Uterine smooth muscle cell (primary cell): ENCODE data around the gene CLIP2. TPM values are rescaled to one million over a fixed set of nuclear protein-coding genes. Genes with fewer than 3 reads are reported as not detected.

Source experiments
- total RNA-seq: library from RNA; depleted of rRNA; stranded (reverse); fragments of >200 nt; gene quantifications from 2 replicates; pipeline ENCODE4 v1.2.3, GENCODE V29; 2014

CLIP2 gene
- total RNA-seq, result 91.0 and 106 TPM in 2 replicates

GRCh38 chr7:74289018-74289658 lies at the start of gene CLIP2:
TSS of gene CLIP2 (plus strand) at chr7:74289407. CDS start at chr7:74317547, 28,140 bp downstream.

DNA sequence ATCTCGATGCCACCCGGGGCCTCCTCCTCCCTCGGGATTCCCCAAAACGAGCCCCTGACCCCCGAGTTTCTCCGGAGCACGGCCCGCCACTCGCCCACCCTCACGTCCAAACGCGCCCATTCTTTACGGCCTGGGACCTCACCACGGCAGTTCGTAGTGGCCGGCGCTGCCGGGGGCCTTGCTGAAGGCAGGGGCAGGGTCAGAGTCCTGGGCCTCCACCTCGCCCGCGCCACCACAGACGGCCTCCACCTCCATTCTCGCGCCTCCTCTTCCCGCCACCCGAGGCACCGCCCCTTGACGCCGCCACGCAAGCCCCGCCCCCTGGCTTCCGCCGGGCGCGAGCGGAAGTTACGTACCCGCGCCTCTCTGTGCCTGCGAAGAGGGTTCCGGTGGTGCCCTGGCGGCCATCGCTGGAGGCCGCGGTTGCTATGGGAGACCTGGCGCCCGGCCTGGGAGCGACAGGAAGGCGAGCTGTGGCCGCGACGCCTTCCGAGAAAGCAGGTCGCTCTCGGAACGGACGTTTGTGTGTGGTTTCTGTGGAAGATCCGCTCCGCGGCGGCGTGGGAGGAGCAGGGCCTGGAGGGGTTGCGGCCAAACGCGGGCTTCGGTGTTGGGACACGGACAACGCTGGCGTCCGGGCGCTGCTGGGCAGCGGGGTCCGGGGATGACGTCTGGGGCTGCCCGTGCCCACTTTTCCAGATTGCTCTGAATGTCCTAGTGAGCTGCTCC lies 34.9 kb upstream of the CLIP2 start, which contains the start of gene RFC2:
RFC2 (minus strand) TSS at position 271 of the 729 bp plus-strand sequence; CDS start at position 255, 16 bp downstream.

GRCh38 chr7:74453322-74454011 lies 164.3 kb downstream of the CLIP2 start, which contains the start of gene GTF2IRD1:
TSS of gene GTF2IRD1 (plus strand) at chr7:74453906. CDS start at chr7:74508081, 54,175 bp downstream.

Other genes with a start within 250 kb of the CLIP2 start
- gene LIMK1, start 205.6 kb upstream of the CLIP2 start, total RNA-seq, result 63.9 and 91.1 TPM in 2 replicates
- 333 and 443 TPM in 2 replicates for gene EIF4H, start 115.1 kb upstream of the CLIP2 start, total RNA-seq
- 0.89 and 1.00 TPM in 2 replicates for gene LAT2, start 79.4 kb upstream of the CLIP2 start, total RNA-seq
- 15.6 and 50.8 TPM in 2 replicates for gene RFC2, start 35.0 kb upstream of the CLIP2 start, total RNA-seq
- gene GTF2IRD1, start 164.5 kb downstream of the CLIP2 start, total RNA-seq, result 29.8 and 31.1 TPM in 2 replicates